GM10847 (cell line): ENCODE results near the gene USE1.
A peak's percentile ranks its signal among the peaks of the same experiment; 100 is the strongest.

Experiments
- POLR2A ChIP-seq: IDR thresholded peaks from 2 replicates; pipeline ENCODE4 v1.6.1; 2011; ENCODE audit not compliant: insufficient read length; ENCODE audit errors: extremely low read depth

USE1 gene

DNA sequence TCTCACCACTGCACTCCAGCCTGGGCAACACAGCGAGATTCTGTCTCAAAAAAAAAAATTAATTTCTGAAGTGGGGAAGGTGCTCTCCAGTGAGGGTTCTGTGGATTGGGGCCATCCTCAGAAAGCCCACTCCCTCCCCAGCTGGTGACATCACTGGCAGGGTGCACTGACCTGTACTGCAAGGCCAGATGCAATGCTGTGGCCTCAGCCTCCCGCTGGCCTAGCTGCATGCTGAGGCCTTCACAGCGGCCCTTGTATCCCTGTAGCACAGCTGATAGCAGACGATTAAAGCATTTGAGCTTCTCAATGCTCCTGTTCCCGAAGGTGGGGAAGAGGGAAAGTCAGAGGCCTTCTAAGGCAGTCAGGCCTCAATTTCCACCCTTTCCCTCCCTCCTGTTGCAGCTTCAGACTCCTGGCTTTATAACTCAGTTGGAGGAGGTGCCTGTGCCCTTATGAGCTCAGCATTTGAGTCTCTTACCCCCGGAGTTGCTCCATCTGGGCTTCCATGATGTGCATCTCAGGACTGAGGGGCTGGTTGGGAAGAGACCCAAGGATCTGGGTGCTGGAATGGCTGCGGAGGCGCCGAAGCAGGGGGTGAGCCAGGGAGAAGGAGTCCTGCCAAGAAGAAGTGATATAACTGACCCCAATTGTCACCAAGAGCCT is 44.1 kb downstream of the USE1 start:
- no peak for TF ChIP-seq POLR2A

DNA sequence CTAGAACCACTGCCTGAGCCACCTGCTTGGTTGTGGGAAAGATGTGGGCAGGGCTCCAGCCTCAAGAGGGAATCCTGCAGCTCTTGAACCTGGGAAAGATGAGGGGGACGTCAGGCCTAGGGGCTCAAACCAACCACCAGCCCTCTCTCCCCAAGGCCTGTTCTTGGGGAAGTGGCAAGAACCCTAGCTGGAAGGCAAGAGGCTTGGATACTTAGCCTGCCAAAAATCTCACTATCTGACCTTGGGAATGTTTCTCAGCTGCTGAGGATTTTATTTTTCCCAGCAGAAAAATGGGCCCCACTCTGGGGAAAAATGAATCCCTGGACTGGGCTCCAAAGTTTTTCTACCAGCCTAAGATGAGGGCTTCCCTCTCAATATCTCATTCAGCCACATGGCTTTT is 44.8 kb downstream of the USE1 start:
- TF ChIP-seq POLR2A: no peak

DNA sequence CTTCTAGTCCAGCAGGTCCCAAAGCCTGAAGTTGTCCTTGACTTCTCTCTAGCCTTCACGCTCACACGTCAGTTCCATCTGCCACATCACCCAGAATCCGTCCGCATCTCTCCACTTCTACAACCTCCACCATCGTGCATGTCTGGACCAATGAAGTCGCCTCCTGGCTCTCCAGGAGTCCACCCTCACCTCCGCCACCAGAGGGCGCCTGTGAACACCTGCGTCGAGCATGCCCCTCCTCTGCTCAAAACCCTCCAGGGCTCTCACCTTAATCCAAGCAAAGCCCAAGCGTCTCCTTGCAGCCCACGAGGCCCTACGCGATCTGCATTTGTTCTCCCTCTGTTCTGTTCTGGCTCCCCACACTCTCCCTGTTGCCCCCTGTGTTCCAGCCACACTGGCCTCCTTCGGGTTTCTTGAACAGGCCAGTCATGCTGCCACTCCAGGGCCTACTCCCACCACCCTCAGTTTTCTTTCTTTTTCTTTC is 45.7 kb downstream of the USE1 start:
- TF ChIP-seq POLR2A: no peak

DNA sequence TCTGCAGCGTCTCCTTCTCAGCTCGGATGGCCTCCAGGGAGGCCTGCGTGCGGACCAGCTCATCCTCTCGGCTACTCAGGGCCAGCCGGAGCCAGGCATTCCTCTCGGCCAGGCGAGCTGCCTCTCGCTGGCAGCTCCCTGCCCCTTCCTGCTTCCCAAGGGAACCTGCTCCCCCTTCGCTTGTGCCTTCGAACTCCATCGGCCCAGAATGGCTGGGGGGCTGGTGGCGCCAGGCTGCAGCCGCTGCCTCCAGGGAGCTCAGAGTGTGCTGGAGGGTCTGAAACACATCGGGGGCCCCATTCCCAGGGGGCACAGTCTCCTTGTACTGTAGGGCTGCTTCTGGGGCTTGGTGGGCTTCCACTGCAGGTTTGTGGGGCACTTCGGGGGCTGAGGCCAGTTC is 47.4 kb downstream of the USE1 start:
- no peak for TF ChIP-seq POLR2A

DNA sequence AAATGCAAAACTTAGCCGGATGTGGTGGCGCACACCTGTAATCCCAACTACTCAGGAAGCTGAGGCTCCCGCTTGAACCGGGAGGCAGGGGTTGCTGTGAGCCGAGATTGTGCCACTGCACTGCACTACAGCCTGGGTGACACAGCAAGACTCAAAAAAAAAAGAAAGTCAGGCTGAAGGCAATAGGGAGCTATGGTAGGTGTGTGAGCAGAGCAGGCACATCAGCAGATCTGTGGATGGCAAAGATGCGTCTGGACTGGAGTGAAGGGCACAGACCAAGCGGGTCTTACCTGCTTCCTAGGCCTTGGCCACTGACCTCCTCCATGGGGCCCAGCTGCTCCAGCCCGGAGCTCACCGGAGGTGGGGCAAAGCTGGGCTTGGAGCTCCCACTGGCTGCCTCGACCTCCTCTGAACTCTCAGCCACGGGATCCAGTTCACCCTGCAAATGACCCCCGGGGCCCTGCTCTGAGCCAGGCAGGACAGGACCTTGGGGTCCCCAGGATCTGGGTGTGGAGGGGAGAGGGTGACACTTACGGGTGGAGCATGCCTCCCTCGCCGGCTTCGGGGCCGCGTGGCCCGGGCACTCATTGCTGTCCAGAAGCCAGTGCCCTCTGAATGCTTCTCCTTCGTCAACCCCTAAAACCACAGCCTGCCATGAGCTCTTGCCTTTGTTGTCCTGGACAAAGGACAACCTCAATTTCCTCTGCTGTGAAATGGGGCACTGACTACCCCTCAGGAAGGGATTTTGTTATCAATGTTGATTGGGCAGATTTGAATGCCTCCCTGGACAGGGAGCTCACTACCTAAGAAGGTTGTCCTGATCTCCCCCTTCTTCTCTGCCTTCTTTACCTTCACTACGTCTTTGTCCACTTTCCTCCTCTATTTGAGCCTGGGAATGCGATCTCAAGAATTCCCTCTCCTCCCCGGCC is 48.8 kb downstream of the USE1 start:
- no peak for TF ChIP-seq POLR2A

DNA sequence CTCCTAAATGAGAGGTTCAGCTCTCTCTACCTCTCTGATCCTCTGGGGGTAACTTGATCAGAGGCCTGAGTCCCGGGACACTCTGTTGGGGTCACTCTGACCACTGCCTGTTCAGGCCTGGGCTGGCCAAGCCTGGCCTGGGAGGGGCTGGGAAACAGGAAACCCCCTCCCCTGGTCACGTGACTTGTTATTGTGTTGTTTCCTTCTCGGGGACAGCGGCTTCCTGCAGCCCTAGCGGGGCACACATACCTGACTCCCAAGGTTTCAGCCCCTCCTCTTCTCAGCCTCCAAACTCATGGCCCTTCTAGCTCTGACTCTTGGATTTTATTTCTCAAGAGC is 49.5 kb downstream of the USE1 start, which contains the start of gene USHBP1:
TSS of gene USHBP1 (minus strand) at position 105 of the 339 bp plus-strand sequence. CDS start 446 bp downstream, outside the sequence.
- TF ChIP-seq POLR2A: no peak

DNA sequence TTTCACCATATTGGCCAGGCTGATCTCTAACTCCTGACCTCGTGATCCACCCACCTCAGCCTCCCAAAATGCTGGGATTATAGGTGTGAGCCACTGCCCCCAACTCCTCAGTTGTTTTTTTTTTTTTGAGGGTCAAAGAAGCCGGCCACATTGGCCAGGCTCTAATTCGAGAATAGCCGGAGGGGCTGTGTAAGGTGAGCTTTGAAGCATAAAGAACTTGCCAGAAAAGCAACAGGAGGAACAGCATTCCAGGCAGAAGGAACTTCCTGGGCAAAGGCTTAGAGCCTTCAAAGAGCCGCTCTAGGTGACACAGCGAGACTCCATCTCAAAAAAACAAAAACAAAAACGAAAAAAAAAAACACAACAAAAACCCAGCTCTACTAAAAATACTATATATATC is 50.9 kb downstream of the USE1 start:
- no peak for TF ChIP-seq POLR2A

DNA sequence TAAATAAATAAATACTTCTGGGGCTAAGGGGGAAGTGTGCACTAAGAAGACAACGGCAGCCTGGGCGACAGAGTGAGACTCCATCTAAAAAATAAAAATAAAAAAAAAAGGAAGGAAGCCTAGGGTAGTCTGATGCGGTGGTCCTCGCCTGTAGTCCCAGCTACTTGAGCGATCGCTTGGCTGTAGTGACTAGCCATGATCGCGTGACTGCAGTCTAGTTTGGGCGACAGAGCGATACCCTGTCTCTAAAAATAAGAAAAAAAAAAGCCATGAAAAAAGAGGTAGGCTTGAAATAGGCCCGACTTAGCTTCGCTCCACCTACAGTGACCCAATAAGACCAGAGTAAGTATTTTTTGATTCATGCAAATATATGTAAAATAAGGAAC is 51.4 kb downstream of the USE1 start:
- TF ChIP-seq POLR2A: no peak

DNA sequence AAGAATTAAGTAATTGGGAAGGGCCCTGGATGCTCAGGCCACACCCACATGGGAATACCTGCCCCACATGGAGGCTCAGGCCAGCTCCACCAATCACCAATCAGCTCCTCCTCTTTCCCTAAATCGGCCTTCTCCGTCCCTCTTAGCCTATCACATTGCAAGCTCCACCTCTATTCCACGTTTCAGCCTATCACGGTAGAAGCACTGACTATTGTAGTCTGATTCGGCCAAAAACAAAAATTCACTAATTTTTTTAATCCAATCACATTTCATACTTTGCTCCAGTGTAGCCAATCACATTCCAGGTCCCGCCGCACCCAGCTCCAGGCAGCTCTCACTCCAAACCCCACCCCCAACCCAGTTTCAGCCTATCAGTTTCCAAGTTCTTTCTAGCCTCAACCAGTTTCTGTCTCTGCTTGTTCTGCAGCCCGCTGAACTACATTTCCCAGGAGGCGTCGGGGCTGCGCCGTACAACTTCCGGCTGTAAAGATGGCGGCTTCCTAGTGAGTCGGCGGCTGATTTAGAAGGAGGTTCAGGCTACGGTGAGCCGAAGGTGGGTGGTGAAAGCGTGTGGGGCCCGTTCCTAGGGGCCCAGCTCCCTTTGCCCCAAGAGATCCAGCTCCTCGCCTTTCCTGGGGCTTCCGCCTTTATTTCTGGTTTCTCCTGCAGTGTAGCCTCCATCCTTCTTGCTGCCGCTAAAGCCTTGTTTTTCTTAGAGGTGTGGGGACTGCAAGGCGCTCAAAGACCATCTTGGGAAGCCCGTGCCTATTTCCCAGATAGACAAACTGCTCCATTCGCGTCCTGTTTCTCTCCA is 52.0 kb downstream of the USE1 start, which contains the start of gene BABAM1:
TSS of gene BABAM1 (plus strand) at position 469 of the 814 bp plus-strand sequence. CDS start 1,364 bp downstream, outside the sequence.
- peak; percentile 67 for TF ChIP-seq POLR2A

DNA sequence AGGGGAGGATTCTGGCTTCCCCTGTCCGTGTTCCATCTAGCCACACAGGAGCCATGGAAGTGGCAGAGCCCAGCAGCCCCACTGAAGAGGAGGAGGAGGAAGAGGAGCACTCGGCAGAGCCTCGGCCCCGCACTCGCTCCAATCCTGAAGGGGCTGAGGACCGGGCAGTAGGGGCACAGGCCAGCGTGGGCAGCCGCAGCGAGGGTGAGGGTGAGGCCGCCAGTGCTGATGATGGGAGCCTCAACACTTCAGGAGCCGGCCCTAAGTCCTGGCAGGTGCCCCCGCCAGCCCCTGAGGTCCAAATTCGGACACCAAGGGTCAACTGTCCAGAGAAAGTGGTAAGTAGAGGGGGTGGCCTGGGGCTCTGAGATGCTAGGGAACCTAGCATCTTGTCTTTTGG is 53.6 kb downstream of the USE1 start:
- TF ChIP-seq POLR2A: no peak
